Mammary epithelial cell (primary cell): ENCODE measurements around the gene CNTNAP4.

Experiments
- EZH2 ChIP-seq: IDR thresholded peaks from 2 replicates; pipeline ENCODE4 v1.6.1; 2012; ENCODE audit warnings: low read length, inconsistent platforms, borderline replicate concordance
- TF ChIP-seq, protein P1 (sequence below), 2 donors: IDR thresholded peaks in 1 of 2; conservative IDR thresholded peaks in 1 of 2; 2 replicates each; pipeline ENCODE4 v1.5.1; 2011 to 2012; ENCODE audit warnings: inconsistent platforms in 2 of 2, low read length in 2 of 2, mild to moderate bottlenecking in 2 of 2, control low read depth in 1 of 2, low read depth in 1 of 2; ENCODE audit not compliant: insufficient read depth in 1 of 2; ENCODE audit errors: extremely low read depth in 1 of 2

DNA sequence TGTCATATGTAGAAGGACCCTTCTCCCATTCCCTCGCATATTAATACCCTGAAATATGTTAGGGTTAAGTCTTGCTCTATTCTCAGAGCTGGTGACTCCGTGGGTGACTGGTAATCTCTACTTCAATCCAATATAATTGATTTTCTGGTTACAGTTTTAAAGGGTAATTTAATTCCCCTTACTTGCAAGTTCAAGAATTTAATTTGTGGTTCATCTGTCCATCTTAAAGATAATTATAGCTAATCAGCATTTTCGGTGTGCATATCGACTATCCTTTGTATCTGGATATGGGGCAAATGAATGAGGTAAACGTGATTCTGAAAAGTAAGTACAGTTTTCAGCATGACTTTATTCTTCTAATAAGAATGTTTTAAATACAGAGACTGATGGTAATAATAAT lies 250.0 kb downstream of the CNTNAP4 start:
- TF ChIP-seq, protein P1, sequence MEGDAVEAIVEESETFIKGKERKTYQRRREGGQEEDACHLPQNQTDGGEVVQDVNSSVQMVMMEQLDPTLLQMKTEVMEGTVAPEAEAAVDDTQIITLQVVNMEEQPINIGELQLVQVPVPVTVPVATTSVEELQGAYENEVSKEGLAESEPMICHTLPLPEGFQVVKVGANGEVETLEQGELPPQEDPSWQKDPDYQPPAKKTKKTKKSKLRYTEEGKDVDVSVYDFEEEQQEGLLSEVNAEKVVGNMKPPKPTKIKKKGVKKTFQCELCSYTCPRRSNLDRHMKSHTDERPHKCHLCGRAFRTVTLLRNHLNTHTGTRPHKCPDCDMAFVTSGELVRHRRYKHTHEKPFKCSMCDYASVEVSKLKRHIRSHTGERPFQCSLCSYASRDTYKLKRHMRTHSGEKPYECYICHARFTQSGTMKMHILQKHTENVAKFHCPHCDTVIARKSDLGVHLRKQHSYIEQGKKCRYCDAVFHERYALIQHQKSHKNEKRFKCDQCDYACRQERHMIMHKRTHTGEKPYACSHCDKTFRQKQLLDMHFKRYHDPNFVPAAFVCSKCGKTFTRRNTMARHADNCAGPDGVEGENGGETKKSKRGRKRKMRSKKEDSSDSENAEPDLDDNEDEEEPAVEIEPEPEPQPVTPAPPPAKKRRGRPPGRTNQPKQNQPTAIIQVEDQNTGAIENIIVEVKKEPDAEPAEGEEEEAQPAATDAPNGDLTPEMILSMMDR (conservative IDR thresholded peaks at IDR 0.05 in 1 of 2, IDR thresholded peaks at IDR 0.05 in 1 of 2; ENCODE audit: extremely low read depth in 1 of 2, insufficient read depth in 1 of 2, low read depth in 1 of 2, low read length in 2 of 2): no peak
- TF ChIP-seq EZH2: no peak
